ENCODE results near the gene RPP40.
"Not testable (repeated sequence)": the region's sequence is repeated elsewhere in the genome, so short reads cannot be mapped to it uniquely, and the experiment has no call there.

Gene RPP40, protein sequence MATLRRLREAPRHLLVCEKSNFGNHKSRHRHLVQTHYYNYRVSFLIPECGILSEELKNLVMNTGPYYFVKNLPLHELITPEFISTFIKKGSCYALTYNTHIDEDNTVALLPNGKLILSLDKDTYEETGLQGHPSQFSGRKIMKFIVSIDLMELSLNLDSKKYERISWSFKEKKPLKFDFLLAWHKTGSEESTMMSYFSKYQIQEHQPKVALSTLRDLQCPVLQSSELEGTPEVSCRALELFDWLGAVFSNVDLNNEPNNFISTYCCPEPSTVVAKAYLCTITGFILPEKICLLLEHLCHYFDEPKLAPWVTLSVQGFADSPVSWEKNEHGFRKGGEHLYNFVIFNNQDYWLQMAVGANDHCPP

GRCh38 chr6:5003604-5004372, at the start of gene RPP40:
TSS of gene RPP40 (minus strand) at chr6:5004037. CDS start at chr6:5004002, 35 bp downstream.
- peak; percentile 95 to 98 for DNase-seq (ENCODE audit: extremely low read depth in 1 of 2, low read depth in 1 of 2)

DNA sequence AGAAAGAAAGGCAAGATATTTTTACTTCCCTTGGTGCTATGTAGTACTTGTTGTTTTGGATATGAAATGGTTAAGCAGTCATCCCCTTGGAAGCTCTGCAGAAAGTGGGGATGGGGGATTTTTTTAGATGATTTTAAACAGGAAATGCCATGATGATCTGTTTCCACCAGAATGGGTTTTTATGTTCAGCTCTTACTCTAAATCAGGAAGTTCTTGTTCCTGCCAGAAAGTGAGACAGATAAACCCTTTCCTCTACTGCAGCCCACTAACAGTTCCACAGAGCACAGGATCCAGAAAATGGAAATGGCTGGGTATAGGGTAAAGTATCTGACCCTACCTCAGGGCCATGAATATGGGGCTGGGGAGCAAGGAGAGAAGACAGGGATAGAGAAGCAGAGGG, 49.2 kb upstream of the RPP40 start:
- no peak for DNase-seq (ENCODE audit: extremely low read depth in 1 of 2, low read depth in 1 of 2)

DNA sequence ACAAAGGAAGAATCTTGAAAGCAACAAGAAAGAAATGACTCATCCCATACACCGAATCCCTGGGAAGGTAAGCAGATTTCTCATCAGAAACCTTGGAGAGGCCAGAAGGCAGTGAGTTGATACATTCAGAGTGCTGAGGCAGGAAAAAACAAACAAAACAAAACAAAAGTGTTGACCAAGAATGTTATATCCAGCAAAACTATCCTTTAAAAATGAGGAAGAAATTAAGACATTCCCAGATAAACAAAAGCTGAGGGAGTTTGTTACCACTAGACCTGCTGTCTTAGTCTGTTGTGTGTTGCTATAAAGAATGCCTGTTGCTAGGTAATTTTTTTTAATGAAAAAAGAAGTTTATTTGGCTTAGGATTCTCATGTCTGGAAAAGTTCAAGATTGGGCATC, 47.6 kb upstream of the RPP40 start:
- DNase-seq (ENCODE audit: extremely low read depth in 1 of 2, low read depth in 1 of 2), result no peak

DNA sequence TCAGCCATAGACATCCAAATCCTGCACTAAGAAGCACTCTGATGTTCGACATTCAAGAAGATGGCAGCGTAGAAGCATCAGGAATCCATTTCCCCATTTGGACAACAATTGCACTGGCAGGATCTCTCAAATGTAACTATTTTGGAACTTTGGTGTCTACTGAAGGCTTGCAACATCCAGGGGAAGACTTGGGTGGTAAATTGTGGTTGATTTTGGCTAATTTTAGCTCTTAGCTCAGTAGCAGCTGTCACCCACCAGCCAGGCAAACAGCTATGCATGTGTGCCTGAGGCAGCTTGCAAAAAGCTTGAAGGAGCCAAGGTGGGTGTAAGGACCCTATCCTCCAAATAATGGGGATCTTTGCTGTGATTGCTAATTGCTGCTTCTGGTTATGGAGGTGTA, 46.2 kb upstream of the RPP40 start:
- DNase-seq (ENCODE audit: extremely low read depth in 1 of 2, low read depth in 1 of 2), result no peak

DNA sequence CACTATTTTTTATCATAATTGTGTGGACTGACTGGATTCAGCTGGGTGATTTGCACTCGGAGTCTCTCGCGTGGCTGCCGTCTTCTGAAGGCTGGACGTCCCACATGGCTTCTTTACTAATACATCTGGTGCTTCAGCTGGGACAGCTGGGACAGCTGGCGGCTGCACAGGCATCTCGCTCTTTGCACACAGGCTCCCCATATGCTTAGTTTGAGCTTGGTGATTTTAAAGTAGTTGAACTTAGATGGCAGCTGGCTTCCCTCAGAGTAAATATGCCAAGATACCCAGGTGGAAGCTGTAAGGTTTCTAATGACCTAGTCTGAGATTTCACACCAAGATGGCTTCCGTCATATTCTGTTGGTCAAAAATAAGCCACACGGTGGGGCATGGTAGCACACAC, 42.6 kb upstream of the RPP40 start:
- DNase-seq (ENCODE audit: extremely low read depth in 1 of 2, low read depth in 1 of 2), result no peak

- DNase-seq (ENCODE audit: extremely low read depth in 1 of 2, low read depth in 1 of 2), result no peak
These were observed 41.6 kb upstream of the RPP40 start for GRCh38 chr6:5045416-5045815.

GRCh38 chr6:5044866-5045265, 41.0 kb upstream of the RPP40 start:
- no peak for DNase-seq (ENCODE audit: extremely low read depth in 1 of 2, low read depth in 1 of 2)

DNA sequence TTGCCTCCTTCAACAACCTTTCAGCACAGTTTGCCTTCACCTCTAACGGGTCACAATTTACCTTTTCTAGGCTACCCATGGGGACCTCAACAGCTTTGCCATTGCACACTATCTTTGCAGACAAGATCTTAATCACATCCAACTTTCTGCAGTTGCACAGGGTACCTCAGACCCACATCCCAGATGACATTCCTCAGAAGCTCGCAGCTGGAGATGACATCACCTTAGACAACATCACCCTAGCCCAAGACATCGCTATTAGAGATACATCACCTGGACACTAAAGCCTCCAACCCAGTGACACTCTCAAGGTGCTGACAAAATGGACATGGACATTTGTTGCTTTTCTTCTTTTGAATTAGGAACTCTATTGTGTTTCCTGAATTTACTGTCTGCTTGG, 38.6 kb upstream of the RPP40 start:
- DNase-seq (ENCODE audit: extremely low read depth in 1 of 2, low read depth in 1 of 2), result no peak

DNA sequence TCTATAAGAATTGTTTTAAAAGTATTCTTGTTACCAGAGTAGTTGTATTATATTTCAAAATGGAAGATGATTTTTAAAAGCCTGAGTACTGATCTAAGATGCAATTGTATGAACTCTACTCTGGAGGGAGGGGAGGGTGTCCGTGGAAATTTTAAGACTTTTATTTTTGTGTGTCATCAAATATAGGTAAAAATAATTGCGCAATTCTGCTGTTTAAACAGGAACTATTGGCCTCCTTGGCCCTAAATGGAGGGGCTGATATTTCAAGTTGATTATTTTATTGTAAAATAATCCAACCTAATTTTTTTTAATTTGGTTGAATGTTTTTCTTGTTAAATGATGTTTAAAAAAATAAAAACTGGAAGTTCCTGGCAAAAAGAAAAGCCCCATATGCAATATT, 38.1 kb upstream of the RPP40 start:
- no peak for DNase-seq (ENCODE audit: extremely low read depth in 1 of 2, low read depth in 1 of 2)

DNA sequence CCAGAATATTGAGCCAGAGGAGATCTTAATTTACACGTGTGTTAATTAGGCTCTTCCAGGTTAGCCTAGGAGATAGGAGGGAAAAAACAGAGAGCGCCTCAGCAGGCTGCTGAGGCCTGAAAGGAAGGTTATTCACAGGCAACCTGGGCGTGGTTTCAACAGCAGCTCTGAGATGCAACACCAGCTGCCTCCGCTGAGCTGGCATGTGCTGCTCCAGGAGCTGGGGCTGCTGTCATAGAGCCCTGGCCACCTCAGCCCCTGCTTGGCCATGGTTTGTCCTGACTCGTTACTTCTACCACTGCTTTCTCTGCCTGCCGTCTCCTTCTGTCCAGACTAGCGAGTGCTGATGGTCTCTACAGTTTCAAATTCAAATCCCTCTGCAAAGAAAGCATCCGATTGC, 32.4 kb upstream of the RPP40 start:
- DNase-seq (ENCODE audit: extremely low read depth in 1 of 2, low read depth in 1 of 2), result no peak

- DNase-seq (ENCODE audit: extremely low read depth in 1 of 2, low read depth in 1 of 2), result no peak
These were observed 30.9 kb upstream of the RPP40 start for GRCh38 chr6:5034736-5035135.

DNA sequence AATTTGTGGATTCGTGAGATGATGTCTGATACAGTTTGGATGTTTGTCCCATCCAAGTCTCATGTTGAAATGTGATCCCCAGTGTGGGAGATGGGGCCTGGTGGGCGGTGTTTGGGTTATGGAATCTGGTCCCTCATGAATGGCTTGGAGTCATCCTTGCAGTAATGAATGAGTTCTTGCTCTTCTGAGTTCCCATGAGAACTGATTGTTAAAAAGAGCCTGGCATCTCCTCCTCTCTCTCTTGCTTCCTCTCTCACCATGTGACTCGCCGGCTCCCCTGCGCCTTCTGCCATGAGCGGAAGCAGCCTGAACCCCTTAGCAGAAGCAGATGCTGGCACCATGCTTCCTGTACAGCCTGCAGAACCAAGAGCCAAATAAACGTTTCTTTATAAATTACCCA, 30.5 kb upstream of the RPP40 start:
- DNase-seq (ENCODE audit: extremely low read depth in 1 of 2, low read depth in 1 of 2), result no peak

- DNase-seq (ENCODE audit: extremely low read depth in 1 of 2, low read depth in 1 of 2), result not testable (repeated sequence)
These were observed 29.5 kb upstream of the RPP40 start for GRCh38 chr6:5033214-5033904.

DNA sequence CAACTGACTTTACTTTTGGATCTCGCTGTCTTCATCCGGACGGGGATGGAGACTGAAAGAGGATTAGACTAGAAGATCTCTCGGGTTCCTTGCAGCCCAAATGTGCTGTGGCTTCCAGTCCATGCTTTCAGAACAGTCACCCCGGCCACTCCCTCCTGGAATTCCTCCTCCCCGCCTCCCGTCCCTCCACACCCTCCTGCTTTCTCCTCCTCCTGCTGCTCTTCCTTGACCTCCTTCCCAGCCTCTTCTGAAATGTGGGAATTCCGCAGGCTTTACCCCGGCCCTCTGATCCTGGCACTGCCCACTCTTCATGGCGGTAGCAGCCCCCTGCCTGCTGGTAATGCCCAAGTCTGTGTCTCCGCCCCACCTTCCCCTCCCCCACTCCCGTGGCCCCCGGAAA, 28.9 kb upstream of the RPP40 start:
- DNase-seq (ENCODE audit: extremely low read depth in 1 of 2, low read depth in 1 of 2), result not testable (repeated sequence)

DNA sequence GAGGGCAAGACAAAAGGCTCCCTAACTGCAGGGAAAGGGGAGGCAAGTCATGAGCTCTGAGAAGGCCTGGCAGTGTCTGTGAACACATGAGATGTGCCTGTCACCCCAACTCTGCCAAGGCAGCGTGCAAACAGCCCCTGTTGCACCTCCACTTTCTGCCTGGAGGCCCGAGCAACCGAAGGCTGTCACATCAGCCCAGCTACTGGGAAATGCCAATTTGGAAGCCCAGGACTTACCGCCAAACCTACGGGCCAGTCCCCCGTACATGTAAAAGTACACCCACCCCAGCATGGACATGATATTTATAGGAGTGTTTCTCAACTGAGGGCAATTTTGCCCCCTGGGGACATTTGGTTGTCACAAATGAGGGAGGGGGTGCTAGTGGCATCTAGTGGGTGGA, 27.3 kb upstream of the RPP40 start:
- DNase-seq (ENCODE audit: extremely low read depth in 1 of 2, low read depth in 1 of 2), result no peak

- DNase-seq (ENCODE audit: extremely low read depth in 1 of 2, low read depth in 1 of 2), result peak; percentile 33 to 47
These were observed 26.8 kb upstream of the RPP40 start for GRCh38 chr6:5030596-5031136.

DNA sequence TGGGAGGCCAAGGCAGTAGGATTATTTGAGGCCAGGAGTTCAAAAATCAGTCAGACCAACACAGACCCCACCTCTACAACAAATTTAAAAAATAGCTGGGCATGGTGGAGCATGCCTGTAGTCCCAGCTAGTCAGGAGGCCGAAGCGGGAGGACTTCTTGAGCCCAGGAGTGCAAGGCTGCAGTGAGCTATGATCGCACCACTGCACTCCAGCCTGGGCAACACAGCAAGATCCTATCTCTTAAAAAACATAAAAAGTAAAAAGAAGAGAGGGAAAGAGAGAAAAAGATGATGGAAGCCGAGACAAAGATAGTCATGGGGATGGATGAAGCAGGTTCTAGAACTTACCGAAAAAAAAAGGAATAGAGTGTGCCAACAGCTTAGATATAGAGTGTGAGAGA, 25.8 kb upstream of the RPP40 start:
- DNase-seq (ENCODE audit: extremely low read depth in 1 of 2, low read depth in 1 of 2), result no peak

DNA sequence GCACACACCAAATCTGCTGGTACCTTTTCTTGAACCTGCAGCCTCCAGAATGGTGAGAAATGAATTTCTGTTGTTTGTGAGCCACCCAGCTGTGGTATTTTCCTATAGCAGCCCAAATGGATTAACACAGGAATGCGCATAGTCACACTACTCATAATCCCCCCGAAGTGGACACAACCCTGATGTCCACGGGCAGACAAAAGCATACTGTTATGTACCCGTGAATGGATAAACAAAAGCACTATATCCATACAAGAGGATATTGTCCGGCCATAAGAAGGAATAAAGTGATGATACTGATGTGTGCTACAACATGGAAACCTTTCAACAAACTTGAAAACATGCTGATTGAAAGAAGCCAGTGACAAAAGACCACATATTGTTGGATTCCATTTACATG, 25.1 kb upstream of the RPP40 start:
- DNase-seq (ENCODE audit: extremely low read depth in 1 of 2, low read depth in 1 of 2), result no peak

- DNase-seq (ENCODE audit: extremely low read depth in 1 of 2, low read depth in 1 of 2), result no peak
These were observed 24.5 kb upstream of the RPP40 start for GRCh38 chr6:5028301-5028700.

DNA sequence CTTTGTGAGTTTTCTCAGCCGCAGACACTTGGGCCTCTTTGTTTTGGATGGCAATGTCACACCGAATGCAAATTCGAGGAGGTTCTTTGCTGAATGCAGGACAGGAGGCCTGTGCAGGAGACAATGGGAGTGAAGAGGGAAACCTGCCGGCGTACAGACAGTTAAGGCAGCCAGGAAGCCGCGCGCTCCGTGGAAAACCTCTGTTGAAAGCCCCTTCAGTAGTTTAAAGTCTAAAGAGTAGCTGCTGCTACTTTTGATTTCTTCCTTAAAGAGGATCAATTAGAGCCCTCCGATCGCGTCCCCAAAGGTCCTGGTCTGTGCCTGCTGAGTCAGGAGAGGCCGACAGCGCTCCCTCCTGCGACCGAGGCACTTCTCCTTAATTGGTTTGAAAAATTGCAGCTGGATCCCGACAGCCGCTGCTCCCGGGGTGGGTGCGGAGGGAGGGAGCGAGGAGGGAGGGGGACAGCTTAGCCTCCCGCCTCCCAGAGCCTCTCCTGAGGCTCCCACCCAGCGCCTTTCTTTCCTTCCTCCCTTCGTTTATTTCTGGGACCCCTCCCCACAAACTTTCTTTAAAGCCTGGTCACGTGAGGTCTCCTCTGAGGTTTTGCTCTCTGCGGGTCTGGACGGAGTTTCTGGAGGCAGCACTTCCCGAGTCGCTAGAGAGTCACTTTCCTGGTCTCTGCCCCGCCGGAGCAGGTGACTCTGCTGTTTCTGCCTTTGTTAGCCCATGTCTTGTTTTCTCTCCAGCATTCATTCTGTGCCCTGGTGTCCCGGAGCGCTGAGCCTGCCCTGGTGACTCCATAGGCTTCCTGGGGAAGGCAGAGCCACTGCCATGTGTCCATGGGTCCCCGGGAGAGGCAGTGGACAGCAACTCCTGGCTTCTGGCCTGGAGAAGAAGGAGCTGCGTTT, 22.3 kb upstream of the RPP40 start:
- no peak for DNase-seq (ENCODE audit: extremely low read depth in 1 of 2, low read depth in 1 of 2)
